ENCODE data around the gene AMPD1. TPM values are rescaled to one million over a fixed set of nuclear protein-coding genes. Genes with fewer than 3 reads are reported as not detected.

AMPD1 gene
- total RNA-seq (under 1 TPM in 1 of 5 donors, not detected in 4; 0.33 TPM), total RNA-seq (0 to 0.12 (median 0) reads per million in 29 experiments)
- 0.11 TPM for total RNA-seq (2013)

DNA sequence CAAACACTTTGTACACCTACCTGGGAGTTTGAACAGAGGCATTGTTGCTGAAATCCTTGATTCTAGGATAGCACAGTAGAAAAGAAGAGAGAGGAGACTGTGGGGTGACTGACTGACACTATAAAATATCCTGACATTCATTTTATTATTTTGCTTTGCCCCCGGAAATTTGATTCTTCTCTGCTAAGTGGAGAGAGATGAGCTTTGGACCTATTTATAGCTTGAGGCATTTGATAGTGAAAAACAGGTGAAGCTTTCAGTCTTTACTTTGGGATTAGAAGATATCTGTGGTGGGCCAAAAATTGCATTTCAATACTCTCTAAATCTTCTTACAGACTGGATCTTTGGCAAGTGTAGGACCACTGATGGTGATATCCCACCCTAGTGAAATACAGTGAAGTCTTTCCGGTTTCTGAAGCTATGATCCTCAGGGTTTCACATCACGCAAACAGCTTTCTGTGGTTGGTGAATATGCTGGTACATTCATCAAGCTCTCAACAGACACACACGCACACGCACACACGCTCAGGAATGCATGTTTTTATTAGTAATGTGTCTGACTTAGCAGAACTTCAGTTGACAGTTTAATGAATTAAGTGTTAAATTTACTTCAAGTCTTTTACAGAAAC, at the start of gene AMPD1:
Gene AMPD1, minus strand, starts transcription at position 117 of the 629 bp plus-strand sequence. Its CDS starts 75 bp downstream, at position 42.
- Mint-ChIP-seq H3K9me3 (no peaks in the 10 kb centered on the region), H3K27me3 (peaks cover 8 to 13% of the 10 kb centered on the region in 2 donors), H3K36me3 (no peaks in the 10 kb centered on the region), H3K27ac (no peak within 1 kb of the TSS), H3K4me3 (no peak within 1 kb of the TSS), H3K4me1 (no peaks in the 10 kb centered on the region)
- CTCF ChIA-PET: interaction anchor here in 1 of 2 donors (0.5 to 1.4 kb wide), 2 partner anchors 23 to 145 kb away, joined by 4 to 5 read pairs; no protein-coding TSS in a partner anchor
- Histone ChIP-seq H3K9me3 (no peaks in the 10 kb centered on the region), H3K36me3 (ENCODE audit: control insufficient read depth in 2 of 2, extremely low read depth in 1 of 2, insufficient read depth in 1 of 2, low read length in 1 of 2) (no peaks in the 10 kb centered on the region), H3K4me3 (ENCODE audit: control insufficient read depth in 1 of 2, extremely low read depth in 1 of 2, low read length in 1 of 2) (no peak within 1 kb of the TSS), H3K4me1 (ENCODE audit: control insufficient read depth in 1 of 2, extremely low read depth in 1 of 2, insufficient read depth in 2 of 2, low read length in 2 of 2) (no peaks in the 10 kb centered on the region), H3K27me3 (replicated peaks in 1 of 2; ENCODE audit: control insufficient read depth in 2 of 2, extremely low read depth in 1 of 2, insufficient read depth in 2 of 2, low read length in 1 of 2) (peaks cover 0 to 8% of the 10 kb centered on the region in 2 experiments), H3K27ac (ENCODE audit: low read length) (no peak within 1 kb of the TSS)
- POLR2A ChIA-PET: interaction anchor here in 1 of 2 donors (0.6 to 0.7 kb wide), 3 partner anchors 8 to 39 kb away, joined by 3 to 12 read pairs (median 4); no protein-coding TSS in a partner anchor
- ATAC-seq (replicated peaks in 1 of 4) (no peak), DNase-seq (no peak)
- no CpG with 5 or more reads among the region's 6 CpGs for WGBS (ENCODE audit: insufficient coverage)

DNA sequence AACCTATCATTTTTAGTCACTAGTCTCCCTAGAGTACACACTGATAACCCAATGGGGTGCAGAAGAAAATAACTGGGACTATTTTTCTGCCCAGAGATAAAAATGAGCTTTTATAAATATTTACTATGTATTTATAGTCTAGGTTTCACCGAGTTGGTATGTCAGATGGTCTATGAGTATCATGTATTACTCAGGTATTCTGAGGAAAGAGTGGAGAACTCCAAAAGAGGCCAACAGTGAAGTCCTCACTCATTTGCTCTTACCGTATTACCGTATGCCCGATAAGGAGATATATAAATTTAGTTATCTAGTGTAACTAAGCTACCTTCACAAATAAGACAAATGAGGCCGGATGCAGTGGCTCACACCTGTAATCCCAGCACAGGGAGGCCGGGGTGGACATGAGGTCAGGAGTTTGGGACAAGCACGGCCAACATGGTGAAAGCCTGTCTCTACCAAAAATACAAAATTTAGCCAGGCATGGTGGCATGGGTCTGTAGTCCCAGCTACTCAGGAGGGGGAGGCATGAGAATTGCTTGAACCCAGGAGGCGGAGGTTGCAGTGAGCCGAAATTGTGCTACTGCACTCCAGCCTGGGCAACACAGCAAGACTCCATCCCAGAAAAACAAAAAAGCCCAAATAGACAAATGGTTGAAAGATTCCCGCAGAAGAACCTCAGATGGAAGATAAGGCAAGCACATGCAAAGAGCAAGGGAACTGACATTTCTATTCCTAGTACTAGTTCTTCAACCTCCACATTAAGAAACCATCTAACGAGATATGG, 46.8 kb upstream of the AMPD1 start:
- peaks cover 3 to 57% of the 10 kb centered on the region in 2 donors for H3K36me3 ChIP-seq (ENCODE audit: control insufficient read depth in 2 of 2, extremely low read depth in 1 of 2, insufficient read depth in 1 of 2, low read length in 1 of 2)
- H3K27me3 ChIP-seq (replicated peaks in 1 of 2; ENCODE audit: control insufficient read depth in 2 of 2, extremely low read depth in 1 of 2, insufficient read depth in 2 of 2, low read length in 1 of 2): no peaks in the 10 kb centered on the region
- 100% methylated on average over 3 of the region's 11 CpGs for WGBS (ENCODE audit: insufficient coverage)
- Mint-ChIP-seq H3K27ac (peak overlapping the region in 1 of 2 donors; percentile 48), H3K9me3 (no peaks in the 10 kb centered on the region), H3K27me3 (no peaks in the 10 kb centered on the region), H3K4me1 (peaks cover 62 to 79% (median 66%) of the 10 kb centered on the region in 3 donors), H3K4me3 (no peak overlapping the region), H3K36me3 (peaks cover 49% of the 10 kb centered on the region)
- POLR2A ChIA-PET: interaction anchor here in 1 of 2 donors (0.6 to 1.0 kb wide), 4 partner anchors 22 to 1646 kb away, joined by 3 read pairs; no protein-coding TSS in a partner anchor
- H3K9me3 ChIP-seq: no peaks in the 10 kb centered on the region
- no peak overlapping the region for H3K4me3 ChIP-seq (ENCODE audit: control insufficient read depth in 1 of 2, extremely low read depth in 1 of 2, low read length in 1 of 2)
- no peak overlapping the region for H3K27ac ChIP-seq (ENCODE audit: low read length)
- ATAC-seq (replicated peaks in 1 of 4): no peak
- CTCF ChIA-PET: no interaction called here
- H3K4me1 ChIP-seq (ENCODE audit: control insufficient read depth in 1 of 2, extremely low read depth in 1 of 2, insufficient read depth in 2 of 2, low read length in 2 of 2): peaks cover 5 to 14% of the 10 kb centered on the region in 2 experiments
- DNase-seq: no peak

DNA sequence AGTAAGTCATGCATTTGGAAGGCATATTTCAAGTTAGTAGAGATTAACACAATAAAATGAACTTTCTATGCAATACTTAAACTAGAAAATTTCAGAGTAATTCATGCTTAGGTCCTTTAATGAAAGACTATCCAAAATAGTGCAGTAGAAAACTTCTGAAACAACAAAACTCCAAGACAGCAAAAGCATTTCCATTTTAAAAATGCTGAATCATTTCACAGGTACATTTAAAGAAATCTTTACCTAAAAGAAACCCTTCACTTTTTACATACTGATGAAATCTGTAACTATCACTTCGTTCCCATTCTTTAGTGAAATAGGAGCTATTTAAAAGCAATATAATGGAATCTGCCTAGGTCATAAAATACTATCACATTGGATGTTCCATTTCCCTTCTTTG, 45.0 kb upstream of the AMPD1 start:
- CTCF ChIA-PET: no interaction called here
- Histone ChIP-seq H3K4me1 (ENCODE audit: control insufficient read depth in 1 of 2, extremely low read depth in 1 of 2, insufficient read depth in 2 of 2, low read length in 2 of 2) (peaks cover 0 to 14% of the 10 kb centered on the region in 2 experiments), H3K27ac (ENCODE audit: low read length) (no peak overlapping the region), H3K36me3 (ENCODE audit: control insufficient read depth in 2 of 2, extremely low read depth in 1 of 2, insufficient read depth in 1 of 2, low read length in 1 of 2) (peaks cover 6 to 61% of the 10 kb centered on the region in 2 donors), H3K9me3 (no peaks in the 10 kb centered on the region), H3K27me3 (replicated peaks in 1 of 2; ENCODE audit: control insufficient read depth in 2 of 2, extremely low read depth in 1 of 2, insufficient read depth in 2 of 2, low read length in 1 of 2) (no peaks in the 10 kb centered on the region), H3K4me3 (ENCODE audit: control insufficient read depth in 1 of 2, extremely low read depth in 1 of 2, low read length in 1 of 2) (no peak overlapping the region)
- H3K27ac Mint-ChIP-seq: no peak overlapping the region
- H3K4me1 Mint-ChIP-seq: peaks cover 48 to 66% (median 55%) of the 10 kb centered on the region in 3 donors
- no peak overlapping the region for H3K4me3 Mint-ChIP-seq
- H3K9me3 Mint-ChIP-seq: no peaks in the 10 kb centered on the region
- no CpG with 5 or more reads among the region's 1 CpG for WGBS (ENCODE audit: insufficient coverage)
- POLR2A ChIA-PET: interaction anchor here in 1 of 2 donors (0.7 kb wide), 1 partner anchor 15 kb away, joined by 3 read pairs; no protein-coding TSS in a partner anchor
- H3K36me3 Mint-ChIP-seq: peaks cover 56% of the 10 kb centered on the region
- H3K27me3 Mint-ChIP-seq: no peaks in the 10 kb centered on the region
- DNase-seq (no peak), ATAC-seq (replicated peaks in 1 of 4) (no peak)

DNA sequence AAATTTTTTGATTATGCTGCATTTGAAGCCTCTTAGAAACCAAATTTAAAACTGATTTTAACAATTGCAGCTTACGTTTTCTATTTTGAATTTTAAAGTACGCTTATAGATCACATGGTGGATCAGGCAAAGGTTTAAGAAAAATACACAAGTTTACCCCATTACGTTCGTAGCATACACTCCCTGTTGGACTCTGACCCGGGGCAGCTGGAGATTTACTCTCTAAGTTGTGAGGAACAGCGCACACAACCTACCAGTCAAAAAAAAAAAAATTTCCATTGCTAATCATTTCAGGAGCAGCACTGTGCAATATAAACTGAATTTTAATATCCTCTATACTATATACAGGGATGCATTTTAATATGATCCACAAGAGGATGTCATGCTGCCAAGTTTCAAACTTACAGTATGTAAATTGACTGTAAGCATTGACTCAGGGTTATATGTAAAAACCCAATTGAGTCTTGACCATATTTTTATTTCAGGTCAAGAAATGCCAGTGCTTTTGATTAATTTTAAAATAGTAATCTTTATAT, 42.0 kb upstream of the AMPD1 start:
- Mint-ChIP-seq H3K9me3 (no peaks in the 10 kb centered on the region), H3K4me1 (peaks cover 24 to 39% (median 28%) of the 10 kb centered on the region in 3 donors), H3K36me3 (peaks cover 60% of the 10 kb centered on the region), H3K27ac (no peak overlapping the region), H3K27me3 (no peaks in the 10 kb centered on the region), H3K4me3 (no peak overlapping the region)
- no peaks in the 10 kb centered on the region for H3K27me3 ChIP-seq (replicated peaks in 1 of 2; ENCODE audit: control insufficient read depth in 2 of 2, extremely low read depth in 1 of 2, insufficient read depth in 2 of 2, low read length in 1 of 2)
- DNase-seq (no peak), ATAC-seq (replicated peaks in 1 of 4) (no peak)
- ChIA-PET POLR2A (interaction anchor here (0.5 to 1.6 kb wide), 4 partner anchors 9 to 18 kb away, joined by 3 to 6 read pairs (median 3); no protein-coding TSS in a partner anchor), CTCF (interaction anchor here in 1 of 2 donors (0.6 kb wide), 1 partner anchor 156 kb away, joined by 3 read pairs; the partner anchor contains the start of gene BCAS2)
- no peaks in the 10 kb centered on the region for H3K9me3 ChIP-seq
- H3K4me3 ChIP-seq (ENCODE audit: control insufficient read depth in 1 of 2, extremely low read depth in 1 of 2, low read length in 1 of 2): no peak overlapping the region
- H3K4me1 ChIP-seq (ENCODE audit: control insufficient read depth in 1 of 2, extremely low read depth in 1 of 2, insufficient read depth in 2 of 2, low read length in 2 of 2): peaks cover 0 to 4% of the 10 kb centered on the region in 2 experiments
- H3K36me3 ChIP-seq (ENCODE audit: control insufficient read depth in 2 of 2, extremely low read depth in 1 of 2, insufficient read depth in 1 of 2, low read length in 1 of 2): peaks cover 3 to 78% of the 10 kb centered on the region in 2 donors
- WGBS (ENCODE audit: insufficient coverage): 100% methylated on average over 5 of the region's 6 CpGs
- H3K27ac ChIP-seq (ENCODE audit: low read length): no peak overlapping the region

DNA sequence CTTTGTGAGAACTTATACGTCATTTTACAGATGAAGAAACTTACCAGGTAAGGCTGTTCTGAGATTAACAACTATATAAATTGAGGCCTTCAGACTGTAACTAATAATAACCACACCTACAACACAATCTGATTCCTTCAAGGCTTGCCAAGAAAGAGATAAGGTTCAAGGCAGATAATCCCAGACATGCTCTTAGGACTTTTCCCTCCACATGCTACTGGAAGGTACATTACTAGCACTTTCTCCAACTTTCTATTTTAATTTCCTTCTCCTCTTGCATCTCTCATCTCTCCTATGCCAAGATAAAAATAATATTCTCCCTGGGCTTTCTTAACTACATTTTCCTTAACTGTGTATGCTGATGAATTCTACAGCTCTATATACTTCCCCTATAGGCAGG, 40.1 kb upstream of the AMPD1 start:
- H3K27ac ChIP-seq (ENCODE audit: low read length): no peak overlapping the region
- peak overlapping the region in 1 of 2 donors; percentile 9 for H3K27ac Mint-ChIP-seq
- CTCF ChIA-PET: no interaction called here
- no CpG with 5 or more reads among the region's 1 CpG for WGBS (ENCODE audit: insufficient coverage)
- peaks cover 8 to 29% (median 12%) of the 10 kb centered on the region in 3 donors for H3K4me1 Mint-ChIP-seq
- no peaks in the 10 kb centered on the region for H3K9me3 ChIP-seq
- H3K9me3 Mint-ChIP-seq: no peaks in the 10 kb centered on the region
- ATAC-seq (replicated peaks in 1 of 4) (no peak), DNase-seq (no peak)
- no peaks in the 10 kb centered on the region for H3K27me3 ChIP-seq (replicated peaks in 1 of 2; ENCODE audit: control insufficient read depth in 2 of 2, extremely low read depth in 1 of 2, insufficient read depth in 2 of 2, low read length in 1 of 2)
- H3K4me1 ChIP-seq (ENCODE audit: control insufficient read depth in 1 of 2, extremely low read depth in 1 of 2, insufficient read depth in 2 of 2, low read length in 2 of 2): no peaks in the 10 kb centered on the region
- H3K36me3 Mint-ChIP-seq: peaks cover 65% of the 10 kb centered on the region
- H3K27me3 Mint-ChIP-seq: no peaks in the 10 kb centered on the region
- no peak overlapping the region for H3K4me3 Mint-ChIP-seq
- H3K36me3 ChIP-seq (ENCODE audit: control insufficient read depth in 2 of 2, extremely low read depth in 1 of 2, insufficient read depth in 1 of 2, low read length in 1 of 2): peaks cover 3 to 84% of the 10 kb centered on the region in 2 donors
- POLR2A ChIA-PET: interaction anchor here in 1 of 2 donors (1.5 kb wide), 1 partner anchor 15 kb away, joined by 4 read pairs; no protein-coding TSS in a partner anchor
- H3K4me3 ChIP-seq (ENCODE audit: control insufficient read depth in 1 of 2, extremely low read depth in 1 of 2, low read length in 1 of 2): no peak overlapping the region

DNA sequence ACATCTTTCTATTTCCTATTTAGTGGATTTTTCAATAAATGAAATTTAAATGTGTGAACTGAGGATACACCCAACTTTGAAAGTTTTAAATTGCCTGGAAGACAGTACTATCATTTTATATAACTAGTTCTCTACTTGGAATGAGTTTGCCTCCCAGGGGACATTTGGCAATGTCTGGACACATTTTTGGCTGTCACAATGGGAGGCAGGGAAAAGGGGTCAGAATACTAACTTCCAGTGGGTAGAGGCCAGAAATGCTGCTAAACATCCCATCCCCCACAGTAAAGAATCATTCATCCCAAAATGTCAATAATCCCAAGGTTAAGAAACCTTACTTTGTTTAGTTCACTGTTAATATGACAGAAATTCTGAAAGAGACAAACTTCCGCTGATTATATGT, 34.4 kb upstream of the AMPD1 start:
- peaks cover 0 to 11% (median 6%) of the 10 kb centered on the region in 3 donors for H3K4me1 Mint-ChIP-seq
- H3K27ac Mint-ChIP-seq: no peak overlapping the region
- no peak overlapping the region for H3K4me3 ChIP-seq (ENCODE audit: control insufficient read depth in 1 of 2, extremely low read depth in 1 of 2, low read length in 1 of 2)
- ChIA-PET CTCF (no interaction called here), POLR2A (no interaction called here)
- no peak overlapping the region for H3K27ac ChIP-seq (ENCODE audit: low read length)
- H3K27me3 ChIP-seq (replicated peaks in 1 of 2; ENCODE audit: control insufficient read depth in 2 of 2, extremely low read depth in 1 of 2, insufficient read depth in 2 of 2, low read length in 1 of 2): no peaks in the 10 kb centered on the region
- no peaks in the 10 kb centered on the region for H3K27me3 Mint-ChIP-seq
- ATAC-seq (replicated peaks in 1 of 4) (no peak), DNase-seq (no peak)
- no peak overlapping the region for H3K4me3 Mint-ChIP-seq
- no peaks in the 10 kb centered on the region for H3K9me3 ChIP-seq
- no peaks in the 10 kb centered on the region for H3K4me1 ChIP-seq (ENCODE audit: control insufficient read depth in 1 of 2, extremely low read depth in 1 of 2, insufficient read depth in 2 of 2, low read length in 2 of 2)
- H3K36me3 ChIP-seq (ENCODE audit: control insufficient read depth in 2 of 2, extremely low read depth in 1 of 2, insufficient read depth in 1 of 2, low read length in 1 of 2): peaks cover 8 to 93% of the 10 kb centered on the region in 2 donors
- no peaks in the 10 kb centered on the region for H3K9me3 Mint-ChIP-seq
- no CpG with 5 or more reads among the region's 1 CpG for WGBS (ENCODE audit: insufficient coverage)
- peaks cover 69% of the 10 kb centered on the region for H3K36me3 Mint-ChIP-seq

All from T-cell (primary cell).